K562 (cell line): ENCODE data around the gene HOXC5. TPM values are rescaled to one million over a fixed set of nuclear protein-coding genes. Genes with fewer than 3 reads are reported as not detected.

Experiments used
- HDAC3 ChIP-seq: fragments of 450-650 bp; IDR thresholded peaks from 2 replicates; pipeline ENCODE4 v1.6.1; 2018; ENCODE audit warnings: borderline replicate concordance, mild to moderate bottlenecking, moderate library complexity; ENCODE audit not compliant: partially characterized antibody
- L3MBTL2 ChIP-seq: fragments of 450-650 bp; IDR thresholded peaks from 2 replicates; pipeline ENCODE4 v1.6.1; 2016; ENCODE audit warnings: mild to moderate bottlenecking, moderate library complexity
- MTA2 ChIP-seq: fragments of 450-650 bp; IDR thresholded peaks from 2 replicates; pipeline ENCODE4 v1.6.1; 2016; ENCODE audit warnings: low read depth
- NBN ChIP-seq: fragments of 450-650 bp; IDR thresholded peaks from 2 replicates; pipeline ENCODE4 v1.6.1; 2016; ENCODE audit warnings: low read depth, mild to moderate bottlenecking
- RBM22 ChIP-seq: fragments of 200-400 bp; formaldehyde crosslinking; IDR thresholded peaks from 2 replicates; pipeline ENCODE4 v1.6.1; 2018; ENCODE audit warnings: low read length, low read depth; ENCODE audit not compliant: poor library complexity, severe bottlenecking
- RFX1 ChIP-seq: fragments of 450-650 bp; IDR thresholded peaks from 2 replicates; pipeline ENCODE4 v1.6.1; 2016; ENCODE audit warnings: mild to moderate bottlenecking, moderate library complexity
- U2AF1 ChIP-seq: fragments of 200-400 bp; formaldehyde crosslinking; optimal IDR thresholded peaks from 2 replicates; pipeline ENCODE3; 2017; ENCODE audit warnings: mild to moderate bottlenecking, low read depth, low read length, moderate library complexity
- ZNF431 ChIP-seq: sonication (generic); formaldehyde crosslinking; IDR thresholded peaks from 2 replicates; pipeline ENCODE4 v1.8.0; 2022; ENCODE audit warnings: mild to moderate bottlenecking, missing genetic modification reagents
- polyA plus RNA-seq, 8 experiments: library from polyadenylated mRNA; depleted of rRNA in 4 of 8; stranded (reverse) in 5 of 8; unstranded in 3 of 8; fragments of >200 nt; fragmentation: Nextera tagmentation in 2 of 8; fragmentation: Illumina TruSeq in 1 of 8; extraction: Ambion mirVana in 2 of 8; extraction: Trizol in 1 of 8; gene quantifications; 2 replicates each; pipeline versions ENCODE4 v1.2.1 to v1.2.3, GENCODE V29; 2011 to 2014; ENCODE audit warnings: inconsistent platforms in 1 of 8, missing spikeins in 1 of 8
- total RNA-seq, 7 experiments: library from RNA; depleted of rRNA in 6 of 7; stranded (reverse); fragments of >200 nt in 6 of 7; fragmentation: Illumina TruSeq in 2 of 7; extraction: Trizol in 2 of 7; gene quantifications; 2 replicates each; pipeline versions ENCODE4 v1.2.1 to v1.2.3, GENCODE V29; 2011 to 2021; ENCODE audit warnings: low replicate concordance in 1 of 7
- TF ChIP-seq, protein P1 (sequence below): fragments of 250-450 bp; sonication (Bioruptor Pico); IDR thresholded peaks from 2 replicates; pipeline ENCODE4 v1.8.0; 2022; ENCODE audit warnings: inconsistent platforms, mild to moderate bottlenecking, moderate library complexity, borderline replicate concordance
- TF ChIP-seq, protein P2 (sequence below), 2 experiments: IDR thresholded peaks in 1 of 2; conservative IDR thresholded peaks in 1 of 2; 2 replicates each; pipeline ENCODE4 v1.6.1; 2016; ENCODE audit warnings: low read depth in 2 of 2, mild to moderate bottlenecking in 1 of 2, missing compliant biosample characterization in 1 of 2, missing genetic modification characterization in 1 of 2, moderate library complexity in 1 of 2
- TF ChIP-seq, protein P3 (sequence below), 2 experiments: fragments of 450-650 bp; IDR thresholded peaks; 2 replicates each; pipeline ENCODE4 v1.6.1; 2018; ENCODE audit warnings: mild to moderate bottlenecking in 2 of 2, low read depth in 1 of 2; ENCODE audit not compliant: partially characterized antibody in 2 of 2
- TF ChIP-seq, protein P4 (sequence below): fragments of 250-450 bp; sonication (Bioruptor Pico); IDR thresholded peaks from 2 replicates; pipeline ENCODE4 v1.8.0; 2021; ENCODE audit warnings: moderate library complexity, mild to moderate bottlenecking, inconsistent platforms
- TF ChIP-seq, protein P5 (sequence below): sonication (generic); formaldehyde crosslinking; IDR thresholded peaks from 2 replicates; pipeline ENCODE4 v1.8.0; 2022; ENCODE audit warnings: mild to moderate bottlenecking, low read depth, missing genetic modification reagents
- TF ChIP-seq, protein P6 (sequence below): sonication (generic); formaldehyde crosslinking; IDR thresholded peaks from 2 replicates; pipeline ENCODE4 v1.5.0; 2020; ENCODE audit warnings: missing genetic modification reagents

The HOXC5 gene
- total and polyA plus RNA-seq, 9 of the 15 experiments (the other 6 are each of a cell fraction or from before 2014, with no cell fraction given) = 0.10 to 0.44 (median 0.18) TPM; not detected in 4

DNA sequence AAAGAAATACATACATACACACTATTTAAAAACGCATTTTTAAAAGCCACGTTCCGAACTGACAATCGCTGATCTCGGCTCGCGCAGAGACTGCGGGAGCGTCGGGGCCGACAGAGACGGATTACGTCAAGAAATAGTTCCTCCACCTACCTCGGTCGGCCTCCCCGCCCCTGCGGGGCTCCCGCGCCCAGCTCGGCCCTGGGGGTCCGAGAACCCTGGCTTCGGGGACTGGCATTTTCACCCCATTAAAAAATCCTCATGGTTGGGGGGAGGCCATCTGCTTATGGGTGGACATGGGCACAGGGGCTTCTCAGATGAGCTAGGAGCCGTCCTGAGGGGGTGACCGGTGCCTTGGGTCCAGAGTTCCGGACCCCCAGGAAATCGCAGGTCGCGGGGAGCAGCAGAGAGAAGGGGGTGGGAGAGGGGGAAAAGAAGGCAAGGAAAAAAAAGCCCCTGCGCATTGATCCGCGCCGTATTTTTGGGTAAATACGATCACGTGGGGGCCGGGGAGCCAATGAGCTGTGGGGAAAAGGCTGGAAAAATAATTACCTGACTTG lies 33.2 kb upstream of the HOXC5 start (continued):
- TF ChIP-seq, protein P1, sequence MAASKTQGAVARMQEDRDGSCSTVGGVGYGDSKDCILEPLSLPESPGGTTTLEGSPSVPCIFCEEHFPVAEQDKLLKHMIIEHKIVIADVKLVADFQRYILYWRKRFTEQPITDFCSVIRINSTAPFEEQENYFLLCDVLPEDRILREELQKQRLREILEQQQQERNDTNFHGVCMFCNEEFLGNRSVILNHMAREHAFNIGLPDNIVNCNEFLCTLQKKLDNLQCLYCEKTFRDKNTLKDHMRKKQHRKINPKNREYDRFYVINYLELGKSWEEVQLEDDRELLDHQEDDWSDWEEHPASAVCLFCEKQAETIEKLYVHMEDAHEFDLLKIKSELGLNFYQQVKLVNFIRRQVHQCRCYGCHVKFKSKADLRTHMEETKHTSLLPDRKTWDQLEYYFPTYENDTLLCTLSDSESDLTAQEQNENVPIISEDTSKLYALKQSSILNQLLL = no peak
- TF ChIP-seq ZNF431 (CRISPR knock-in tag) (no peak), L3MBTL2 (no peak), MTA2 (no peak), HDAC3 (no peak), RBM22 (no peak), NBN (no peak), U2AF1 (no peak), RFX1 (no peak)
- TF ChIP-seq, protein P2, sequence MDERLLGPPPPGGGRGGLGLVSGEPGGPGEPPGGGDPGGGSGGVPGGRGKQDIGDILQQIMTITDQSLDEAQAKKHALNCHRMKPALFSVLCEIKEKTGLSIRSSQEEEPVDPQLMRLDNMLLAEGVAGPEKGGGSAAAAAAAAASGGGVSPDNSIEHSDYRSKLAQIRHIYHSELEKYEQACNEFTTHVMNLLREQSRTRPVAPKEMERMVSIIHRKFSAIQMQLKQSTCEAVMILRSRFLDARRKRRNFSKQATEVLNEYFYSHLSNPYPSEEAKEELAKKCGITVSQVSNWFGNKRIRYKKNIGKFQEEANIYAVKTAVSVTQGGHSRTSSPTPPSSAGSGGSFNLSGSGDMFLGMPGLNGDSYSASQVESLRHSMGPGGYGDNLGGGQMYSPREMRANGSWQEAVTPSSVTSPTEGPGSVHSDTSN (CRISPR knock-in tag; IDR thresholded peaks at IDR 0.05; ENCODE audit: low read depth) = peak; percentile 57
- TF ChIP-seq, protein P2 (tag; conservative IDR thresholded peaks at IDR 0.05; ENCODE audit: low read depth) = peak; percentile 89
- TF ChIP-seq, protein P3, sequence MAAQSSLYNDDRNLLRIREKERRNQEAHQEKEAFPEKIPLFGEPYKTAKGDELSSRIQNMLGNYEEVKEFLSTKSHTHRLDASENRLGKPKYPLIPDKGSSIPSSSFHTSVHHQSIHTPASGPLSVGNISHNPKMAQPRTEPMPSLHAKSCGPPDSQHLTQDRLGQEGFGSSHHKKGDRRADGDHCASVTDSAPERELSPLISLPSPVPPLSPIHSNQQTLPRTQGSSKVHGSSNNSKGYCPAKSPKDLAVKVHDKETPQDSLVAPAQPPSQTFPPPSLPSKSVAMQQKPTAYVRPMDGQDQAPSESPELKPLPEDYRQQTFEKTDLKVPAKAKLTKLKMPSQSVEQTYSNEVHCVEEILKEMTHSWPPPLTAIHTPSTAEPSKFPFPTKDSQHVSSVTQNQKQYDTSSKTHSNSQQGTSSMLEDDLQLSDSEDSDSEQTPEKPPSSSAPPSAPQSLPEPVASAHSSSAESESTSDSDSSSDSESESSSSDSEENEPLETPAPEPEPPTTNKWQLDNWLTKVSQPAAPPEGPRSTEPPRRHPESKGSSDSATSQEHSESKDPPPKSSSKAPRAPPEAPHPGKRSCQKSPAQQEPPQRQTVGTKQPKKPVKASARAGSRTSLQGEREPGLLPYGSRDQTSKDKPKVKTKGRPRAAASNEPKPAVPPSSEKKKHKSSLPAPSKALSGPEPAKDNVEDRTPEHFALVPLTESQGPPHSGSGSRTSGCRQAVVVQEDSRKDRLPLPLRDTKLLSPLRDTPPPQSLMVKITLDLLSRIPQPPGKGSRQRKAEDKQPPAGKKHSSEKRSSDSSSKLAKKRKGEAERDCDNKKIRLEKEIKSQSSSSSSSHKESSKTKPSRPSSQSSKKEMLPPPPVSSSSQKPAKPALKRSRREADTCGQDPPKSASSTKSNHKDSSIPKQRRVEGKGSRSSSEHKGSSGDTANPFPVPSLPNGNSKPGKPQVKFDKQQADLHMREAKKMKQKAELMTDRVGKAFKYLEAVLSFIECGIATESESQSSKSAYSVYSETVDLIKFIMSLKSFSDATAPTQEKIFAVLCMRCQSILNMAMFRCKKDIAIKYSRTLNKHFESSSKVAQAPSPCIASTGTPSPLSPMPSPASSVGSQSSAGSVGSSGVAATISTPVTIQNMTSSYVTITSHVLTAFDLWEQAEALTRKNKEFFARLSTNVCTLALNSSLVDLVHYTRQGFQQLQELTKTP (IDR thresholded peaks at IDR 0.05; ENCODE audit: low read depth in 1 of 2, partially characterized antibody in 2 of 2) = peak in 1 of 2 experiments; percentile 36
- TF ChIP-seq, protein P4, sequence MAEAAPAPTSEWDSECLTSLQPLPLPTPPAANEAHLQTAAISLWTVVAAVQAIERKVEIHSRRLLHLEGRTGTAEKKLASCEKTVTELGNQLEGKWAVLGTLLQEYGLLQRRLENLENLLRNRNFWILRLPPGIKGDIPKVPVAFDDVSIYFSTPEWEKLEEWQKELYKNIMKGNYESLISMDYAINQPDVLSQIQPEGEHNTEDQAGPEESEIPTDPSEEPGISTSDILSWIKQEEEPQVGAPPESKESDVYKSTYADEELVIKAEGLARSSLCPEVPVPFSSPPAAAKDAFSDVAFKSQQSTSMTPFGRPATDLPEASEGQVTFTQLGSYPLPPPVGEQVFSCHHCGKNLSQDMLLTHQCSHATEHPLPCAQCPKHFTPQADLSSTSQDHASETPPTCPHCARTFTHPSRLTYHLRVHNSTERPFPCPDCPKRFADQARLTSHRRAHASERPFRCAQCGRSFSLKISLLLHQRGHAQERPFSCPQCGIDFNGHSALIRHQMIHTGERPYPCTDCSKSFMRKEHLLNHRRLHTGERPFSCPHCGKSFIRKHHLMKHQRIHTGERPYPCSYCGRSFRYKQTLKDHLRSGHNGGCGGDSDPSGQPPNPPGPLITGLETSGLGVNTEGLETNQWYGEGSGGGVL = no peak
- TF ChIP-seq, protein P5, sequence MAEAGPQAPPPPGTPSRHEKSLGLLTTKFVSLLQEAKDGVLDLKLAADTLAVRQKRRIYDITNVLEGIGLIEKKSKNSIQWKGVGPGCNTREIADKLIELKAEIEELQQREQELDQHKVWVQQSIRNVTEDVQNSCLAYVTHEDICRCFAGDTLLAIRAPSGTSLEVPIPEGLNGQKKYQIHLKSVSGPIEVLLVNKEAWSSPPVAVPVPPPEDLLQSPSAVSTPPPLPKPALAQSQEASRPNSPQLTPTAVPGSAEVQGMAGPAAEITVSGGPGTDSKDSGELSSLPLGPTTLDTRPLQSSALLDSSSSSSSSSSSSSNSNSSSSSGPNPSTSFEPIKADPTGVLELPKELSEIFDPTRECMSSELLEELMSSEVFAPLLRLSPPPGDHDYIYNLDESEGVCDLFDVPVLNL (CRISPR knock-in tag) = no peak
- TF ChIP-seq, protein P6, sequence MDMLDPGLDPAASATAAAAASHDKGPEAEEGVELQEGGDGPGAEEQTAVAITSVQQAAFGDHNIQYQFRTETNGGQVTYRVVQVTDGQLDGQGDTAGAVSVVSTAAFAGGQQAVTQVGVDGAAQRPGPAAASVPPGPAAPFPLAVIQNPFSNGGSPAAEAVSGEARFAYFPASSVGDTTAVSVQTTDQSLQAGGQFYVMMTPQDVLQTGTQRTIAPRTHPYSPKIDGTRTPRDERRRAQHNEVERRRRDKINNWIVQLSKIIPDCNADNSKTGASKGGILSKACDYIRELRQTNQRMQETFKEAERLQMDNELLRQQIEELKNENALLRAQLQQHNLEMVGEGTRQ (CRISPR knock-in tag) = peak; percentile 94
